Peyer's patch (tissue), 4 donors: ENCODE results near the gene GMEB2. TPM values are rescaled to one million over a fixed set of nuclear protein-coding genes. Genes with fewer than 3 reads are reported as not detected.
"Not testable (repeated sequence)": the region's sequence is repeated elsewhere in the genome, so short reads cannot be mapped to it uniquely, and the experiment has no call there.

Experiments used
- DNase-seq, 3 donors: peaks; one replicate each; pipeline ENCODE4 v3.0.0-alpha.2; 2017 to 2019
- H3K27ac ChIP-seq, 4 donors: fragments of 200-600 bp; sonication (generic); one replicate each; pipeline ENCODE4 v1.5.1; 2016 to 2019
- H3K27me3 ChIP-seq, 2 donors: fragments of 200-600 bp; sonication (generic); one replicate each; pipeline ENCODE4 v1.5.1; 2019
- H3K36me3 ChIP-seq, 3 donors: fragments of 200-600 bp; sonication (generic); one replicate each; pipeline ENCODE4 v1.5.1; 2016 to 2019
- H3K4me1 ChIP-seq, 4 donors: fragments of 200-600 bp; sonication (generic); one replicate each; pipeline ENCODE4 v1.5.1; 2016 to 2019
- H3K4me3 ChIP-seq, 4 donors: fragments of 200-600 bp; sonication (generic); 1 replicate in 3 of 4; 2 replicates in 1 of 4; pipeline ENCODE4 v1.5.1; 2016 to 2019; ENCODE audit warnings: mild to moderate bottlenecking in 1 of 4
- H3K9me3 ChIP-seq, 4 donors: fragments of 200-600 bp; sonication (generic); one replicate each; pipeline ENCODE4 v1.5.1; 2016 to 2019; ENCODE audit warnings: mild to moderate bottlenecking in 1 of 4
- CTCF ChIP-seq, 6 experiments: fragments of 450-650 bp in 4 of 6; fragments of 200-600 bp in 2 of 6; sonication (generic) in 1 of 6; IDR thresholded peaks; one replicate each; pipeline ENCODE4 v1.5.1; 2017 to 2019; ENCODE audit warnings: antibody characterized with exemption in 6 of 6, mild to moderate bottlenecking in 3 of 6, moderate library complexity in 1 of 6
- POLR2A ChIP-seq, 2 donors: fragments of 450-650 bp; IDR thresholded peaks; one replicate each; pipeline ENCODE4 v1.5.1; 2017; ENCODE audit warnings: antibody characterized with exemption in 2 of 2, mild to moderate bottlenecking in 2 of 2, moderate library complexity in 2 of 2
- total RNA-seq, 4 donors: library from RNA; depleted of rRNA; stranded (reverse); fragments of >200 nt; gene quantifications; one replicate each; pipeline ENCODE4 v1.1.0, GENCODE V29; 2016

The GMEB2 gene
- total RNA-seq, 4 donors from 2014 or later = 13.8 to 24.5 (median 17.1) TPM

- no peak for DNase-seq
- Histone ChIP-seq H3K36me3 (peaks cover 0 to 15% (median 0%) of the 10 kb centered on the region in 3 donors), H3K27ac (no peak overlapping the region)
Observed at GRCh38 chr20:63611646-63612045, 15.3 kb downstream of the GMEB2 start.

GRCh38 chr20:63610581-63611435 lies 16.1 kb downstream of the GMEB2 start:
- Histone ChIP-seq H3K4me1 (no peaks in the 10 kb centered on the region), H3K27ac (no peak overlapping the region), H3K27me3 (no peaks in the 10 kb centered on the region), H3K36me3 (peaks cover 0 to 8% (median 0%) of the 10 kb centered on the region in 3 donors), H3K4me3 (no peak overlapping the region), H3K9me3 (no peaks in the 10 kb centered on the region)
- TF ChIP-seq POLR2A (IDR thresholded peaks at IDR 0.05) (no peak), CTCF (IDR thresholded peaks at IDR 0.05) (no peak)
- DNase-seq = no peak

More at GRCh38 chr20:63611646-63612045, 15.3 kb downstream of the GMEB2 start:
- Histone ChIP-seq H3K4me3 (no peak overlapping the region), H3K27me3 (no peaks in the 10 kb centered on the region), H3K4me1 (no peaks in the 10 kb centered on the region), H3K9me3 (no peaks in the 10 kb centered on the region)
- TF ChIP-seq POLR2A (IDR thresholded peaks at IDR 0.05) (no peak), CTCF (IDR thresholded peaks at IDR 0.05) (no peak)

- H3K27ac ChIP-seq = no peak overlapping the region
- peaks cover 0 to 17% (median 3%) of the 10 kb centered on the region in 3 donors for H3K36me3 ChIP-seq
- DNase-seq = no peak
- no peaks in the 10 kb centered on the region for H3K9me3 ChIP-seq
- no peak overlapping the region for H3K4me3 ChIP-seq
- no peaks in the 10 kb centered on the region for H3K27me3 ChIP-seq
- TF ChIP-seq POLR2A (IDR thresholded peaks at IDR 0.05) (no peak), CTCF (IDR thresholded peaks at IDR 0.05) (no peak)
- H3K4me1 ChIP-seq = no peaks in the 10 kb centered on the region
Observed at GRCh38 chr20:63606686-63607085, 20.2 kb downstream of the GMEB2 start.

- Histone ChIP-seq H3K9me3 (no peaks in the 10 kb centered on the region), H3K27ac (no peak overlapping the region), H3K4me1 (no peaks in the 10 kb centered on the region), H3K27me3 (no peaks in the 10 kb centered on the region), H3K36me3 (peaks cover 0 to 58% (median 3%) of the 10 kb centered on the region in 3 donors), H3K4me3 (no peak overlapping the region)
- TF ChIP-seq POLR2A (IDR thresholded peaks at IDR 0.05) (no peak), CTCF (IDR thresholded peaks at IDR 0.05) (no peak)
- DNase-seq = no peak
Observed at GRCh38 chr20:63602321-63602720, 24.6 kb downstream of the GMEB2 start.

- H3K27ac ChIP-seq, DNase-seq, H3K9me3 ChIP-seq, H3K27me3 ChIP-seq, H3K4me1 ChIP-seq, H3K4me3 ChIP-seq: not testable (repeated sequence)
- peaks cover 0 to 64% (median 3%) of the 10 kb centered on the region in 3 donors for H3K36me3 ChIP-seq
Observed at GRCh38 chr20:63601679-63602078, 25.2 kb downstream of the GMEB2 start.

GRCh38 chr20:63599396-63600050 lies 27.4 kb downstream of the GMEB2 start:
- Histone ChIP-seq H3K9me3 (no peaks in the 10 kb centered on the region), H3K27me3 (no peaks in the 10 kb centered on the region), H3K4me1 (no peaks in the 10 kb centered on the region), H3K4me3 (no peak overlapping the region), H3K36me3 (peaks cover 0 to 79% (median 3%) of the 10 kb centered on the region in 3 donors), H3K27ac (no peak overlapping the region)
- TF ChIP-seq POLR2A (IDR thresholded peaks at IDR 0.05) (no peak), CTCF (IDR thresholded peaks at IDR 0.05) (no peak)
- DNase-seq = no peak
